Stimulated activated CD4-positive, alpha-beta T cell treated with anti-CD3 and anti-CD28 coated beads, Interleukin-1b, Interleukin-23, amount 100 ng/mL, for 1 hour (primary cell): ENCODE results near the gene PAQR4.

Experiments
- DNase-seq, 2 donors: peaks; one replicate each; pipeline ENCODE4 v3.0.0-alpha.2; 2020; ENCODE audit warnings: low read depth in 2 of 2

Gene PAQR4

GRCh38 chr16:2964475-2965336 lies 4.4 kb upstream of the PAQR4 start:
- DNase-seq: no peak

GRCh38 chr16:2966043-2966807 lies 2.9 kb upstream of the PAQR4 start:
- no peak for DNase-seq

- DNase-seq: no peak
Measured at GRCh38 chr16:2966808-2967191, 2.3 kb upstream of the PAQR4 start.

- no peak for DNase-seq
Measured at GRCh38 chr16:2967211-2967631, 1.9 kb upstream of the PAQR4 start.

- no peak for DNase-seq
Measured at GRCh38 chr16:2967721-2968161, 1.4 kb upstream of the PAQR4 start.

- DNase-seq: no peak
Measured at GRCh38 chr16:2968368-2968737, 795 bp upstream of the PAQR4 start.

- DNase-seq: peak in 1 of 2 donors; percentile 47
Measured at GRCh38 chr16:2969545-2970521, 685 bp downstream of the PAQR4 start.

- no peak for DNase-seq
Measured at GRCh38 chr16:2970563-2970962, 1.4 kb downstream of the PAQR4 start.

- DNase-seq: no peak
Measured at GRCh38 chr16:2971134-2971984, 2.2 kb downstream of the PAQR4 start.

- DNase-seq: no peak
Measured at GRCh38 chr16:2971985-2972784, 3.0 kb downstream of the PAQR4 start.

- no peak for DNase-seq
Measured at GRCh38 chr16:2973093-2973492, 3.9 kb downstream of the PAQR4 start.

- no peak for DNase-seq
Measured at GRCh38 chr16:2973605-2974318, 4.6 kb downstream of the PAQR4 start.

GRCh38 chr16:2974319-2975056 lies 5.3 kb downstream of the PAQR4 start:
- DNase-seq: no peak

GRCh38 chr16:2975161-2975795 lies 6.1 kb downstream of the PAQR4 start:
- no peak for DNase-seq

GRCh38 chr16:2976201-2976600 lies 7.1 kb downstream of the PAQR4 start:
- DNase-seq: no peak

GRCh38 chr16:2976673-2977072 lies 7.5 kb downstream of the PAQR4 start:
- no peak for DNase-seq

GRCh38 chr16:2977440-2977839 lies 8.3 kb downstream of the PAQR4 start:
- DNase-seq: no peak

- no peak for DNase-seq
Measured at GRCh38 chr16:2979669-2980226, 10.6 kb downstream of the PAQR4 start.
